ENCODE results near the gene NCAM1.
A peak's percentile ranks its signal among the peaks of the same experiment; 100 is the strongest.
"Not testable (repeated sequence)": the region's sequence is repeated elsewhere in the genome, so short reads cannot be mapped to it uniquely, and the experiment has no call there.

NCAM1 gene

GRCh38 chr11:112961146-112961668 is at the start of gene NCAM1:
TSS of gene NCAM1 (plus strand) at chr11:112961420.
- TF ChIP-seq CTCF (IDR thresholded peaks at IDR 0.05; ENCODE audit: low read depth, low read length, missing control alignments): no peak
- no peak for DNase-seq (ENCODE audit: extremely low read depth, low read depth)
- peak within 1 kb of the TSS; percentile 21 for H3K4me3 ChIP-seq (replicated peaks; ENCODE audit: low read depth, low read length)

DNA sequence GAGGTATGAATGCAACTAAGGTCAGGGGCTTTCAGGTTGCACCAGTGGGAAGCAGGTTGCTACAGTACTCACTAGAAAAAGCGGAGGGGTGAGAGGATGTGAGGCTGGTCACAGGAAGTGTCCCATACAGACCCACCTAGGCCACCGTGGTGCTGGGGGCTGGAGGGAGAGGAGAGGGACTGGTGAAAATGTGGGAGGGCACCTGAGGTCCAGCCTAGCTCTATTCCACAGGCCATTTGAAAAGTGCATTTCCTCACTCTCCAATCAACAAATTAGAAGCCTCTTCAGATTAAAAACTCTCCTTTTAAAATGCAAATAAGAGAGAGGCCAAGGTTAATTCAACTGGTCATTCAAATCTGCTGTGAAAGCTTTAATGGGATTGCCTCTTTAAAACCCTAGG is 38.6 kb upstream of the NCAM1 start:
- no peak overlapping the region for H3K4me3 ChIP-seq (replicated peaks; ENCODE audit: low read depth, low read length)
- no peak for DNase-seq (ENCODE audit: extremely low read depth, low read depth)

DNA sequence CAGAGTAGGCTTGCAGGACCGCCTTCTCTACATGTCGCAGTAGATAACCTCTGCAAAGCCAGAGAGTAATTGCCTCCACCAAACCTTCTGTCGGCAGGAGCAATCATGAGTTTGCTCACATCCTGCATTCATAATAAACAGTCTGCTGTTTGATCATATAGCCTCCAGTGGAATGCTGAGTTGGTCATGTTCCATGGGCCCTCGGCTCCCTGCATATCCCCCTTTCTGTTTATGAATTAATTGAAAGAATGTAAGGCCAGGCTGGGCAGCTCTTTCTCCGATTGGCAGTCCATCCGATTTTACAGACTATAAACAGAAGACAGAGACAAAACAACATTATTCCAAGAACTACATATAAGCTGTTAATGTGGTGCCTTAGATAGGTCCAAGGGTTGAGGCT is 36.4 kb upstream of the NCAM1 start:
- not testable (repeated sequence) for H3K4me3 ChIP-seq (replicated peaks; ENCODE audit: low read depth, low read length)

More for the DNA sequence above, 38.6 kb upstream of the NCAM1 start:
- no peak for TF ChIP-seq CTCF (IDR thresholded peaks at IDR 0.05; ENCODE audit: low read depth, low read length, missing control alignments)

GRCh38 chr11:112925516-112926310 is 35.5 kb upstream of the NCAM1 start:
- no peak overlapping the region for H3K4me3 ChIP-seq (replicated peaks; ENCODE audit: low read depth, low read length)
- TF ChIP-seq CTCF (IDR thresholded peaks at IDR 0.05; ENCODE audit: low read depth, low read length, missing control alignments): no peak
- DNase-seq (ENCODE audit: extremely low read depth, low read depth): no peak

More for the DNA sequence above, 36.4 kb upstream of the NCAM1 start:
- not testable (repeated sequence) for DNase-seq (ENCODE audit: extremely low read depth, low read depth)

DNA sequence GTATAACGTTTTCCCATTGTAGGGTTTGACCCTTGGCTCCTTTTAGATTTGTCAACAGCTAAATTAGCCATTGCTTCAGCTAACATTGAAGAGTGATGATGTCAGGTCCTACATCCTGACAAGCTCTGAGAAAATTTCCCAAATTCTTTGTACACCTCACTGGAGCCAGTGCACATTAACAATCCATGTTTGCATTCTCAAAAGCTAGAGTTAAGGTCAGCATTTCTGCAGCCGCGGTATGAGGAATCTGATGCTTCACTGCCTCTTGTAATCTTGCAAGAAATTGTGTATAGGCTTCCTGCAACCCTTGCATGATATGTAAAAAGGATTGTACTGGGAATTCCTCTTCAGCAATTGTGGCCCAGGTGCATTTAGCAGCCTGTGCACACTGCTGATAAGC is 33.1 kb upstream of the NCAM1 start:
- H3K4me3 ChIP-seq (replicated peaks; ENCODE audit: low read depth, low read length): no peak overlapping the region
- DNase-seq (ENCODE audit: extremely low read depth, low read depth): no peak
- TF ChIP-seq CTCF (IDR thresholded peaks at IDR 0.05; ENCODE audit: low read depth, low read length, missing control alignments): no peak

DNA sequence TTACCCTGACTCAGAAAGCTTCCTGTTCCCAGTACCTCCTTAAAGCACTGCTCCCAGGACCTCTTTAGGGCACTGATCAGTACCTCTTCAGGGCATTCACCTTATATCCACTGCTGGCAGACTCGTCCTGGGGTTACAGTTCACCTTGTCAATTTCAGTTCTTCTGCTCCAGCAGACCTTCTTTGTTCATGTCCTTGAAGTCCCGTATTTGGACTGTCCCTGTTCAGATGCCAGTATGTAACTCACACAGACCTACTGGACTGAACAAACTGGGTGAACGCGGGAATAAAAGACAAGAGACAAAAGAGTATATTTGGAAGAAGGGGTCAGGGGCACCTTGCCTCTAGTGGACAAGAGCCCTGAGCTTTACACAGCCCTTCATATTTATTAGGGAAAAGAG is 31.8 kb upstream of the NCAM1 start:
- no peak overlapping the region for H3K4me3 ChIP-seq (replicated peaks; ENCODE audit: low read depth, low read length)
- TF ChIP-seq CTCF (IDR thresholded peaks at IDR 0.05; ENCODE audit: low read depth, low read length, missing control alignments): no peak
- DNase-seq (ENCODE audit: extremely low read depth, low read depth): no peak

- no peak for DNase-seq (ENCODE audit: extremely low read depth, low read depth)
- no peak for TF ChIP-seq CTCF (IDR thresholded peaks at IDR 0.05; ENCODE audit: low read depth, low read length, missing control alignments)
- H3K4me3 ChIP-seq (replicated peaks; ENCODE audit: low read depth, low read length): no peak overlapping the region
These were observed 29.5 kb upstream of the NCAM1 start for GRCh38 chr11:112931703-112932102.

All from HFF-Myc (cell line).